Gastrocnemius medialis (tissue), 4 donors: ENCODE data around the gene APEH. TPM values are rescaled to one million over a fixed set of nuclear protein-coding genes. Genes with fewer than 3 reads are reported as not detected.

Experiments
- ATAC-seq, 2 donors: fragments of 150-250 bp; one replicate each; pipeline ENCODE4 v1.9.1; 2016
- DNase-seq, 2 donors: peaks; one replicate each; pipeline ENCODE4 v3.0.0-alpha.2; 2019
- H3K27ac ChIP-seq, 4 donors: fragments of 200-600 bp; sonication (generic); 1 replicate in 1 of 4; 2 replicates in 3 of 4; pipeline ENCODE4 v1.5.1; 2016 to 2018; ENCODE audit warnings: mild to moderate bottlenecking in 2 of 4, moderate library complexity in 1 of 4
- H3K27me3 ChIP-seq, 3 donors: fragments of 200-600 bp; sonication (generic) in 2 of 3; 1 replicate in 1 of 3; 2 replicates in 2 of 3; pipeline versions ENCODE4 v1.5.1 to v1.6.0; 2016 to 2019; ENCODE audit warnings: mild to moderate bottlenecking in 1 of 3, moderate library complexity in 1 of 3
- H3K36me3 ChIP-seq, 2 donors: fragments of 200-600 bp; sonication (generic) in 1 of 2; one replicate each; pipeline ENCODE4 v1.5.1; 2017 to 2018
- H3K4me1 ChIP-seq, 2 donors: fragments of 200-600 bp; sonication (generic) in 1 of 2; one replicate each; pipeline ENCODE4 v1.5.1; 2016 to 2017; ENCODE audit warnings: mild to moderate bottlenecking in 2 of 2
- H3K4me3 ChIP-seq, 4 donors: fragments of 200-600 bp; sonication (generic) in 3 of 4; 1 replicate in 1 of 4; 2 replicates in 3 of 4; pipeline ENCODE4 v1.5.1; 2016 to 2019; ENCODE audit warnings: mild to moderate bottlenecking in 2 of 4
- H3K9me3 ChIP-seq, 3 donors: fragments of 200-600 bp; sonication (generic) in 2 of 3; 1 replicate in 1 of 3; 2 replicates in 2 of 3; pipeline ENCODE4 v1.5.1; 2016 to 2019
- POLR2A ChIP-seq, 2 donors: fragments of 450-650 bp; IDR thresholded peaks; one replicate each; pipeline ENCODE4 v1.6.1; 2017; ENCODE audit warnings: antibody characterized with exemption in 2 of 2, mild to moderate bottlenecking in 2 of 2, moderate library complexity in 2 of 2
- in situ Hi-C, 4 donors: fragments of 200-750 bp; cut with MboI; loops; one replicate each; pipeline versions ENCODE4 v1.15.0 to v1.8.0; 2017; ENCODE audit warnings: low sequenced_read_pairs in 4 of 4
- intact Hi-C: fragments of 100-400 bp; cut with DNase I; formaldehyde crosslinking; loops from one replicate; pipeline ENCODE4 v1.15.1; 2023; ENCODE audit warnings: low total_unique reads
- total RNA-seq, 4 donors: library from RNA; depleted of rRNA; stranded (reverse); fragments of >200 nt; gene quantifications; one replicate each; pipeline versions ENCODE4 v1.1.0 to v1.2.3, GENCODE V29; 2016
- TF ChIP-seq, protein P1 (sequence below), 5 experiments: fragments of 450-650 bp in 3 of 5; fragments of 200-600 bp in 2 of 5; sonication (generic) in 2 of 5; IDR thresholded peaks in 4 of 5; conservative IDR thresholded peaks in 1 of 5; 1 replicate in 4 of 5; 2 replicates in 1 of 5; pipeline ENCODE4 v1.5.1; 2016 to 2019; ENCODE audit warnings: antibody characterized with exemption in 5 of 5, mild to moderate bottlenecking in 3 of 5, moderate library complexity in 3 of 5

Gene APEH
- total RNA-seq, 4 donors from 2014 or later = 103 to 140 (median 108) TPM

DNA sequence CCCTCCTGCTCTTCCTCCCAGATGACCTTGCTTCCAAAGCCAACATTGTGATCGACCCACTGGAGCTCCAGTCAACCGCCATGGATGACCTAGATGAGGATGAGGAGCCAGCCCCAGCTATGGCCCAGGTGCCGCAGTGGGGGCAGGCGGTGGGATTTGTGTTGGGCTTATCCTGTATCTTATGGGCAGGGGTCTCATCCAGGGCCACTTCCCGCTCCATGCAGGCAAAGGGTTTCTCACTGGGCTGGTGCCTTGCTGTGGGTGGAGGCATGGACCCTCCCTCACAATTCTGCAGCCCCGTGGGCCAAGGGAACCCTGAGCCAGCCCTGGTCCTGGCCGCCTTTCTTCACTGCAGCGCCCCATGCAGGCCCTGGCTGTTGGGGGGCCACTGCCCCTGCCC lies 30.5 kb downstream of the APEH start:
- DNase-seq (no peak), ATAC-seq (no peak)
- in situ Hi-C loops = no loop called here
- Histone ChIP-seq H3K27me3 (no peaks in the 10 kb centered on the region), H3K9me3 (no peaks in the 10 kb centered on the region), H3K36me3 (peaks cover 0 to 69% of the 10 kb centered on the region in 2 donors), H3K4me1 (no peaks in the 10 kb centered on the region), H3K27ac (no peak overlapping the region), H3K4me3 (no peak overlapping the region)
- intact Hi-C loops = loop anchor here (5.0 kb wide), 1 partner anchor 203 kb away; no protein-coding TSS in a partner anchor
- TF ChIP-seq, protein P1, sequence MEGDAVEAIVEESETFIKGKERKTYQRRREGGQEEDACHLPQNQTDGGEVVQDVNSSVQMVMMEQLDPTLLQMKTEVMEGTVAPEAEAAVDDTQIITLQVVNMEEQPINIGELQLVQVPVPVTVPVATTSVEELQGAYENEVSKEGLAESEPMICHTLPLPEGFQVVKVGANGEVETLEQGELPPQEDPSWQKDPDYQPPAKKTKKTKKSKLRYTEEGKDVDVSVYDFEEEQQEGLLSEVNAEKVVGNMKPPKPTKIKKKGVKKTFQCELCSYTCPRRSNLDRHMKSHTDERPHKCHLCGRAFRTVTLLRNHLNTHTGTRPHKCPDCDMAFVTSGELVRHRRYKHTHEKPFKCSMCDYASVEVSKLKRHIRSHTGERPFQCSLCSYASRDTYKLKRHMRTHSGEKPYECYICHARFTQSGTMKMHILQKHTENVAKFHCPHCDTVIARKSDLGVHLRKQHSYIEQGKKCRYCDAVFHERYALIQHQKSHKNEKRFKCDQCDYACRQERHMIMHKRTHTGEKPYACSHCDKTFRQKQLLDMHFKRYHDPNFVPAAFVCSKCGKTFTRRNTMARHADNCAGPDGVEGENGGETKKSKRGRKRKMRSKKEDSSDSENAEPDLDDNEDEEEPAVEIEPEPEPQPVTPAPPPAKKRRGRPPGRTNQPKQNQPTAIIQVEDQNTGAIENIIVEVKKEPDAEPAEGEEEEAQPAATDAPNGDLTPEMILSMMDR (IDR thresholded peaks at IDR 0.05 in 4 of 5, conservative IDR thresholded peaks at IDR 0.05 in 1 of 5) = no peak
- no peak for TF ChIP-seq POLR2A (IDR thresholded peaks at IDR 0.05)

DNA sequence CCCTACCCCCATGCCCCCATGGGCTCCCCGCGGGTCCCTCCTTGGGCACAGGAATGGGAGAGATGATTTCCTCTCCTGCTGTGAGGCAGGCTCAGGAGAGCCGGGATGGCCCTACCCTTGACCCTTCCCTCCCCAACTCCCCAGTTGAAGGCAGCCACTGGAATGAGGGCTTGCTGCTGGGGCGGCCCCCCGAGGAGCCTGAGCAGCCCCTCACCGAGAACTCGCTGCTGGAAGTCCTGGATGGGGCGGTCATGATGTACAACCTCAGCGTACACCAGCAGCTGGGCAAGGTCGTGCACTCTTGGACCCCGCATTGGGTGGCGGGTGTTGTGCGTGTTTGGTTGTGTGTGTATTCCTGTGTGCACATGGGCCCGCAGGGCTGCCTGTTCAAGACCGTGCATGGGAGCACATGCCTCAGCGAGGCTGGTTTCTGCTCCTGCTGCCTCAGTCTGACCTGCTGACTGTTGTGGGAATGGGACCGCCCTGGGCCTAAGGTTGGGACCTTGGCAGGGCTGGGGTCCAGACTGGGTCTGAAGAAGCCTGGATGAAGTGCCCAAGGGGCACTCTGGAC lies 31.3 kb downstream of the APEH start:
- intact Hi-C loops = no loop called here
- in situ Hi-C loops = no loop called here
- TF ChIP-seq, protein P1 (IDR thresholded peaks at IDR 0.05 in 4 of 5, conservative IDR thresholded peaks at IDR 0.05 in 1 of 5) = no peak
- TF ChIP-seq POLR2A (IDR thresholded peaks at IDR 0.05) = no peak
- H3K4me3 ChIP-seq = no peak overlapping the region
- peaks cover 0 to 64% of the 10 kb centered on the region in 2 donors for H3K36me3 ChIP-seq
- DNase-seq = no peak
- no peak overlapping the region for H3K27ac ChIP-seq
- no peaks in the 10 kb centered on the region for H3K9me3 ChIP-seq
- H3K27me3 ChIP-seq = no peaks in the 10 kb centered on the region
- no peak for ATAC-seq
- H3K4me1 ChIP-seq = no peaks in the 10 kb centered on the region

DNA sequence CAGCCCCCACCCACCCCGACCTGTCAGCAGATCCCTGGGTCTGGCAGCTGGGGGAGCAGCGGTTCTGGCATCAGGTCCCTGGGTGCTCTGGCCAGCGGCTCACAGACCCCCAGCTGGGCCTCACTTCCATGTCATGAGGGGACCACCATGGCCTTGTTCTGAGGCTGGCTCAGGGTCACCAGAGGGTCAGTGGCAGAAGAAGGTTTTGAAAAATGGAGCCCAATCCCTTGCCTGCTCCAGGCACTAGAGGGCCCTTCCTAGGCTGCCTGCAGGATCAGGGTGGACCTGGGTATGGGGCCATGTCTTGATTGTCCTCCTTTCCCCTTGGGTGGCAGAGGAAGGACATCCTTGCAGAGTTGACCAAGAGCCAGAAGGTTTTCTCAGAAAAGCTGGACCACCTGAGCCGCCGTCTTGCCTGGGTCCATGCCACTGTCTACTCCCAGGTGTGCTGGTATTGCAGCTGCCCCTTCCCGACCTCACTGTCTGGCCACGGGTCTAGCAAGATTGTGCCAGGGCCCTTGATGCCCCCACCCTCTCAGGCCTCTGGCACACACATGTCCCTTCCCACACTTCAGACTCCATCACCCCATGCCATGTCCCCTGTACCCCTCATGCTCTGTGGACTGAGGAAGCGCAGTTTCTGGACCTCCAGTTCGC lies 32.4 kb downstream of the APEH start:
- H3K4me1 ChIP-seq = no peaks in the 10 kb centered on the region
- no peak for DNase-seq
- no peak overlapping the region for H3K27ac ChIP-seq

DNA sequence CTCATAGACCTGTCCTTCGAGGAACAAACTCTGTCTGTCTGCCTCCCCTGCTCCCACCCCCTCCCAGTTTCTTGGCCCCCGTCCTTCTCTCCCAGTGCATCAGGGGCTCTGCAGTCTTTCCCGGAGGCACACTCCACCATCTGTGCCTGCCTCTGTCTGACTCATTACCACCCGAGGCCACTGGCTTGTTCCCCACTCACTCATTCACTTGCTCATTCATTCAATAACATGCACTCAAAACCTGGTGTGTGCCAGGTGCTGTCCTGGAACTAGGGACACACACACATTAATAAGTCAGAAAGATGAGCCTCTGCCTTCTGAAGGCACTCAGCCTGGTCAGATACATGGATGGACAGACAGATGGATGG lies 32.9 kb downstream of the APEH start:
- Histone ChIP-seq H3K27me3 (no peaks in the 10 kb centered on the region), H3K36me3 (peaks cover 0 to 52% of the 10 kb centered on the region in 2 donors), H3K27ac (no peak overlapping the region), H3K4me3 (no peak overlapping the region), H3K4me1 (no peaks in the 10 kb centered on the region), H3K9me3 (no peaks in the 10 kb centered on the region)
- DNase-seq (no peak), ATAC-seq (no peak)
- in situ Hi-C loops = no loop called here
- TF ChIP-seq POLR2A (IDR thresholded peaks at IDR 0.05) = no peak
- TF ChIP-seq, protein P1 (IDR thresholded peaks at IDR 0.05 in 4 of 5, conservative IDR thresholded peaks at IDR 0.05 in 1 of 5) = no peak
- intact Hi-C loops = no loop called here

More for the DNA sequence above, 32.4 kb downstream of the APEH start:
- intact Hi-C loops (no loop called here), in situ Hi-C loops (no loop called here)
- H3K27me3 ChIP-seq = no peaks in the 10 kb centered on the region
- H3K4me3 ChIP-seq = no peak overlapping the region
- TF ChIP-seq POLR2A (IDR thresholded peaks at IDR 0.05) = no peak
- TF ChIP-seq, protein P1 (IDR thresholded peaks at IDR 0.05 in 4 of 5, conservative IDR thresholded peaks at IDR 0.05 in 1 of 5) = no peak
- no peak for ATAC-seq
- H3K9me3 ChIP-seq = no peaks in the 10 kb centered on the region
- peaks cover 0 to 57% of the 10 kb centered on the region in 2 donors for H3K36me3 ChIP-seq
